Endothelial cell of umbilical vein (primary cell): ENCODE measurements around the gene ADAM8. TPM values are rescaled to one million over a fixed set of nuclear protein-coding genes. Genes with fewer than 3 reads are reported as not detected.

Experiments used
- BruUV-seq: library from RNA; stranded (reverse); fragments of 400-500 nt; replicated peaks from 2 replicates; lab custom pipeline; 2021; lab: Mats Ljungman, UMichigan
- CTCF ChIA-PET: fragments of 300-600, 350-600 bp; sonication (Branson Sonifier 250); formaldehyde crosslinking; loops from one replicate; lab custom pipeline; 2021; ENCODE audit warnings: antibody characterized with exemption, inconsistent platforms; lab: Charles Lee
- POLR2A ChIA-PET: fragments of 300-600, 350-600 bp; sonication (Branson Sonifier 250); formaldehyde crosslinking; loops from one replicate; lab custom pipeline; 2021; ENCODE audit warnings: antibody characterized with exemption, inconsistent platforms; lab: Charles Lee
- DNase-seq: peaks from one replicate; pipeline ENCODE4 v3.0.0-alpha.2; 2011; ENCODE audit warnings: low read depth, low spot score
- FAIRE-seq: peaks from 2 replicates; lab custom pipeline; 2011; peaks lifted over from hg19 to GRCh38; lab: Jason Lieb, UNC
- H2AFZ ChIP-seq: 2 replicates; pipeline ENCODE4 v1.6.0; 2012; ENCODE audit warnings: low read depth, low read length, control low read depth, inconsistent platforms
- H3K27ac ChIP-seq: 2 replicates; pipeline ENCODE4 v1.5.1; 2011; ENCODE audit warnings: low read depth, mild to moderate bottlenecking, control low read depth, low read length, moderate library complexity; ENCODE audit not compliant: insufficient read depth
- H3K27me3 ChIP-seq, 2 experiments: 2 replicates each; pipeline versions ENCODE4 v1.6.0 to v1.6.1; 2011; ENCODE audit warnings: low read length in 2 of 2, mixed read lengths in 1 of 2; ENCODE audit not compliant: control insufficient read depth in 2 of 2, insufficient read depth in 2 of 2
- H3K36me3 ChIP-seq, 2 experiments: 2 replicates in 1 of 2; 3 replicates in 1 of 2; pipeline ENCODE4 v1.5.1; 2011; ENCODE audit warnings: low read length in 2 of 2, mild to moderate bottlenecking in 1 of 2, moderate library complexity in 1 of 2; ENCODE audit not compliant: control insufficient read depth in 2 of 2, insufficient read depth in 2 of 2; ENCODE audit errors: extremely low read depth in 1 of 2
- H3K4me1 ChIP-seq: 3 replicates; pipeline ENCODE4 v1.5.1; 2011; ENCODE audit warnings: mild to moderate bottlenecking, low read length; ENCODE audit not compliant: control insufficient read depth, insufficient read depth; ENCODE audit errors: extremely low read depth
- H3K4me2 ChIP-seq: 2 replicates; pipeline ENCODE4 v1.6.1; 2011; ENCODE audit warnings: low read length, control low read depth, mixed read lengths; ENCODE audit not compliant: insufficient read depth
- H3K4me3 ChIP-seq, 3 experiments: fragments of 200-600 bp in 1 of 3; sonication (generic), shearing (Covaris generic) in 1 of 3; replicated peaks in 1 of 3; 2 replicates each; pipeline ENCODE4 v1.5.1; 2011 to 2016; ENCODE audit warnings: control low read depth in 3 of 3, low read length in 3 of 3, mild to moderate bottlenecking in 2 of 3, inconsistent platforms in 1 of 3, low read depth in 1 of 3, moderate library complexity in 1 of 3; ENCODE audit not compliant: insufficient read depth in 1 of 3
- H3K79me2 ChIP-seq: 2 replicates; pipeline ENCODE4 v1.6.0; 2012; ENCODE audit warnings: low read length, inconsistent platforms; ENCODE audit not compliant: control insufficient read depth, insufficient read depth
- H3K9ac ChIP-seq: replicated peaks from 2 replicates; pipeline ENCODE3; 2011; ENCODE audit warnings: low read length, control low read depth; ENCODE audit not compliant: insufficient read depth; ENCODE audit errors: extremely low read depth
- H3K9me1 ChIP-seq: replicated peaks from 3 replicates; pipeline ENCODE4 v1.6.0; 2011; ENCODE audit warnings: mild to moderate bottlenecking, low read length; ENCODE audit not compliant: control insufficient read depth, insufficient read depth; ENCODE audit errors: extremely low read depth
- H3K9me3 ChIP-seq: replicated peaks from 2 replicates; pipeline ENCODE4 v1.5.1; 2012; ENCODE audit warnings: low read length, inconsistent platforms; ENCODE audit not compliant: control insufficient read depth, insufficient read depth
- H4K20me1 ChIP-seq: replicated peaks from 2 replicates; pipeline ENCODE3; 2011; ENCODE audit warnings: mild to moderate bottlenecking, low read length; ENCODE audit not compliant: control insufficient read depth, insufficient read depth; ENCODE audit errors: extremely low read depth
- CTCF ChIP-seq, 2 donors: IDR thresholded peaks; 1 replicate in 1 of 2; 2 replicates in 1 of 2; pipeline ENCODE4 v1.5.1; 2011; ENCODE audit warnings: low read length in 2 of 2, mild to moderate bottlenecking in 2 of 2, moderate library complexity in 2 of 2, control low read depth in 1 of 2, inconsistent platforms in 1 of 2, low read depth in 1 of 2; ENCODE audit not compliant: insufficient read depth in 1 of 2; ENCODE audit errors: extremely low read depth in 1 of 2
- EZH2 ChIP-seq: IDR thresholded peaks from 2 replicates; pipeline ENCODE4 v1.6.1; 2012; ENCODE audit warnings: borderline replicate concordance, low read depth, mild to moderate bottlenecking, moderate library complexity, low read length, inconsistent platforms; ENCODE audit not compliant: severe bottlenecking
- FOS ChIP-seq: IDR thresholded peaks from 2 replicates; pipeline ENCODE4 v1.6.1; 2011; ENCODE audit warnings: mild to moderate bottlenecking, low read length, moderate library complexity, borderline replicate concordance; ENCODE audit not compliant: insufficient read depth
- GATA2 ChIP-seq: IDR thresholded peaks from 2 replicates; pipeline ENCODE4 v1.7.0; 2011; ENCODE audit warnings: low read depth, mild to moderate bottlenecking, moderate library complexity, mixed read lengths, low read length; ENCODE audit not compliant: insufficient read length, insufficient read depth
- JUN ChIP-seq: IDR thresholded peaks from 2 replicates; pipeline ENCODE4 v1.6.1; 2011; ENCODE audit warnings: borderline replicate concordance, low read depth; ENCODE audit not compliant: insufficient read length, insufficient read depth
- MAX ChIP-seq: IDR thresholded peaks from 2 replicates; pipeline ENCODE4 v1.6.1; 2011; ENCODE audit not compliant: insufficient read depth, insufficient read length
- MYC ChIP-seq: IDR thresholded peaks from one replicate; pipeline ENCODE4 v1.6.1; 2011; ENCODE audit warnings: mild to moderate bottlenecking, low read depth, low read length
- POLR2A ChIP-seq: IDR thresholded peaks from 2 replicates; pipeline ENCODE4 v1.6.1; 2012; ENCODE audit warnings: low read depth, mild to moderate bottlenecking, control low read depth, low read length
- POLR2AphosphoS5 ChIP-seq: IDR thresholded peaks from 2 replicates; pipeline ENCODE4 v1.6.1; 2012; ENCODE audit warnings: low read depth, mild to moderate bottlenecking, control low read depth, low read length, moderate library complexity; ENCODE audit not compliant: insufficient read depth
- dilution Hi-C: fragments of 300-500 bp; cut with MboI; formaldehyde crosslinking; loops from one replicate; pipeline ENCODE4 v1.15.0; 2019; ENCODE audit warnings: low sequenced_read_pairs; ENCODE audit not compliant: extremely low pct_ligation_motif_present
- intact Hi-C: fragments of 100-400 bp; cut with micrococcal nuclease; formaldehyde crosslinking; loops from one replicate; pipeline ENCODE4 v1.10.0; 2022
- polyA plus RNA-seq, 4 experiments: library from polyadenylated mRNA; depleted of rRNA in 3 of 4; stranded (reverse) in 3 of 4; unstranded in 1 of 4; fragments of >200 nt; gene quantifications; 2 replicates each; pipeline versions ENCODE4 v1.2.1 to v1.2.3, GENCODE V29; 2011 to 2012; ENCODE audit warnings: missing spikeins in 1 of 4
- total RNA-seq: library from RNA; stranded (reverse); gene quantifications from 2 replicates; pipeline ENCODE4 v1.2.3, GENCODE V29; 2021

Gene ADAM8
- total and polyA plus RNA-seq, 2 donors (not counting 3 experiments of a cell fraction or from before 2014, with no cell fraction given), result 0.51 to 0.55 TPM

- H4K20me1 ChIP-seq, result no peaks in the 10 kb centered on the region
- intact Hi-C loops, result loop anchor here (5.0 kb wide), 1 partner anchor 414 kb away; no protein-coding TSS in a partner anchor
- no peaks in the 10 kb centered on the region for H3K79me2 ChIP-seq
- no peak overlapping the region for H2AFZ ChIP-seq
- H3K4me2 ChIP-seq, result no peak overlapping the region
- TF ChIP-seq MYC, result no peak
- ChIA-PET CTCF (interaction anchor here (0.9 to 3.6 kb wide), 3 partner anchors 9 to 661 kb away, joined by 3 to 13 read pairs (median 7); no protein-coding TSS in a partner anchor), POLR2A (no interaction called here)
- no peak overlapping the region for H3K9ac ChIP-seq
- dilution Hi-C loops, result no loop called here
- BruUV-seq, result no TSS peak
- H3K4me1 ChIP-seq, result no peaks in the 10 kb centered on the region
- no peaks in the 10 kb centered on the region for H3K9me1 ChIP-seq
- peaks cover 0 to 3% of the 10 kb centered on the region in 2 experiments for H3K27me3 ChIP-seq
- H3K27ac ChIP-seq, result no peak overlapping the region
- peaks cover 0 to 5% of the 10 kb centered on the region in 2 experiments for H3K36me3 ChIP-seq
- no peak for FAIRE-seq
- H3K9me3 ChIP-seq, result no peaks in the 10 kb centered on the region
- DNase-seq, result no peak
- no peak overlapping the region for H3K4me3 ChIP-seq
Observed at GRCh38 chr10:133315847-133316246, 39.2 kb upstream of the ADAM8 start.

- Histone ChIP-seq H3K9me3 (no peaks in the 10 kb centered on the region), H3K9me1 (no peaks in the 10 kb centered on the region), H3K4me1 (no peaks in the 10 kb centered on the region), H3K36me3 (peaks cover 3 to 5% of the 10 kb centered on the region in 2 experiments), H3K79me2 (no peaks in the 10 kb centered on the region), H3K4me3 (no peak overlapping the region), H2AFZ (no peak overlapping the region), H3K27me3 (peaks cover 0 to 3% of the 10 kb centered on the region in 2 experiments), H4K20me1 (no peaks in the 10 kb centered on the region), H3K4me2 (no peak overlapping the region), H3K27ac (no peak overlapping the region), H3K9ac (no peak overlapping the region)
- dilution Hi-C loops, result no loop called here
- DNase-seq, result no peak
- TF ChIP-seq FOS, result no peak
- TF ChIP-seq POLR2A, result no peak
- no peak for TF ChIP-seq JUN
- TF ChIP-seq GATA2, result no peak
- TF ChIP-seq MYC, result no peak
- no peak for TF ChIP-seq CTCF (IDR thresholded peaks at IDR 0.05; ENCODE audit: extremely low read depth in 1 of 2, insufficient read depth in 1 of 2, low read depth in 1 of 2, low read length in 2 of 2)
- TF ChIP-seq EZH2, result no peak
- TF ChIP-seq POLR2AphosphoS5, result no peak
- TF ChIP-seq MAX, result no peak
- FAIRE-seq, result no peak
- BruUV-seq, result no TSS peak
- CTCF ChIA-PET, result interaction anchor here (0.9 to 3.6 kb wide), 3 partner anchors 10 to 660 kb away, joined by 3 to 13 read pairs (median 7); no protein-coding TSS in a partner anchor
- POLR2A ChIA-PET, result no interaction called here
- intact Hi-C loops, result loop anchor here (5.0 kb wide), 1 partner anchor 413 kb away; no protein-coding TSS in a partner anchor
Observed at GRCh38 chr10:133314911-133315310, 38.2 kb upstream of the ADAM8 start.
